ES-I3 (cell line): ENCODE measurements around the gene PHYHIPL.
A peak's percentile ranks its signal among the peaks of the same experiment; 100 is the strongest.

Experiments used
- H3K36me3 ChIP-seq: 2 replicates; pipeline ENCODE4 v1.6.1; 2013; ENCODE audit warnings: mild to moderate bottlenecking, low read length, control low read depth, moderate library complexity; ENCODE audit not compliant: insufficient read depth
- H3K4me1 ChIP-seq: 2 replicates; pipeline ENCODE4 v1.6.1; 2013; ENCODE audit warnings: mild to moderate bottlenecking, control low read depth, low read length; ENCODE audit not compliant: insufficient read depth
- H3K9ac ChIP-seq: 2 replicates; pipeline ENCODE4 v1.6.1; 2013; ENCODE audit warnings: low read depth, mild to moderate bottlenecking, low read length, moderate library complexity
- H3K9me3 ChIP-seq: 2 replicates; pipeline ENCODE4 v1.6.1; 2013; ENCODE audit warnings: mild to moderate bottlenecking, low read length, moderate library complexity; ENCODE audit not compliant: control insufficient read depth, insufficient read depth

Gene PHYHIPL

GRCh38 chr10:59176241-59177030, at the start of gene PHYHIPL:
PHYHIPL (plus strand) TSS chr10:59176643; CDS start chr10:59176854, 211 bp downstream.
- H3K4me1 ChIP-seq: no peaks in the 10 kb centered on the region
- H3K9ac ChIP-seq: peak within 1 kb of the TSS; percentile 51
- H3K9me3 ChIP-seq: no peaks in the 10 kb centered on the region
- H3K36me3 ChIP-seq: no peaks in the 10 kb centered on the region

- no peaks in the 10 kb centered on the region for H3K36me3 ChIP-seq
- H3K4me1 ChIP-seq: no peaks in the 10 kb centered on the region
- no peak overlapping the region for H3K9ac ChIP-seq
- H3K9me3 ChIP-seq: no peaks in the 10 kb centered on the region
Measured at GRCh38 chr10:59126991-59127390, 49.5 kb upstream of the PHYHIPL start.

GRCh38 chr10:59127991-59128390, 48.5 kb upstream of the PHYHIPL start:
- H3K4me1 ChIP-seq: no peaks in the 10 kb centered on the region
- no peaks in the 10 kb centered on the region for H3K36me3 ChIP-seq
- H3K9ac ChIP-seq: no peak overlapping the region
- H3K9me3 ChIP-seq: no peaks in the 10 kb centered on the region

- Histone ChIP-seq H3K36me3 (no peaks in the 10 kb centered on the region), H3K4me1 (no peaks in the 10 kb centered on the region), H3K9ac (no peak overlapping the region), H3K9me3 (no peaks in the 10 kb centered on the region)
Measured at GRCh38 chr10:59129867-59130266, 46.6 kb upstream of the PHYHIPL start.

GRCh38 chr10:59131666-59132065, 44.8 kb upstream of the PHYHIPL start:
- H3K9me3 ChIP-seq: no peaks in the 10 kb centered on the region
- H3K9ac ChIP-seq: no peak overlapping the region
- no peaks in the 10 kb centered on the region for H3K4me1 ChIP-seq
- H3K36me3 ChIP-seq: no peaks in the 10 kb centered on the region

GRCh38 chr10:59133841-59134593, 42.4 kb upstream of the PHYHIPL start:
- Histone ChIP-seq H3K9me3 (no peaks in the 10 kb centered on the region), H3K36me3 (no peaks in the 10 kb centered on the region), H3K9ac (no peak overlapping the region), H3K4me1 (no peaks in the 10 kb centered on the region)

- H3K9ac ChIP-seq: no peak overlapping the region
- no peaks in the 10 kb centered on the region for H3K4me1 ChIP-seq
- no peaks in the 10 kb centered on the region for H3K36me3 ChIP-seq
- no peaks in the 10 kb centered on the region for H3K9me3 ChIP-seq
Measured at GRCh38 chr10:59134785-59135184, 41.7 kb upstream of the PHYHIPL start.

GRCh38 chr10:59135275-59135674, 41.2 kb upstream of the PHYHIPL start:
- Histone ChIP-seq H3K9me3 (no peaks in the 10 kb centered on the region), H3K36me3 (no peaks in the 10 kb centered on the region), H3K9ac (no peak overlapping the region), H3K4me1 (no peaks in the 10 kb centered on the region)

- Histone ChIP-seq H3K9me3 (no peaks in the 10 kb centered on the region), H3K4me1 (no peaks in the 10 kb centered on the region), H3K9ac (no peak overlapping the region), H3K36me3 (no peaks in the 10 kb centered on the region)
Measured at GRCh38 chr10:59138052-59138451, 38.4 kb upstream of the PHYHIPL start.

- Histone ChIP-seq H3K36me3 (no peaks in the 10 kb centered on the region), H3K9ac (no peak overlapping the region), H3K9me3 (no peaks in the 10 kb centered on the region), H3K4me1 (no peaks in the 10 kb centered on the region)
Measured at GRCh38 chr10:59143544-59143943, 32.9 kb upstream of the PHYHIPL start.

- Histone ChIP-seq H3K36me3 (no peaks in the 10 kb centered on the region), H3K9me3 (no peaks in the 10 kb centered on the region), H3K4me1 (no peaks in the 10 kb centered on the region), H3K9ac (no peak overlapping the region)
Measured at GRCh38 chr10:59148701-59149100, 27.7 kb upstream of the PHYHIPL start.

- Histone ChIP-seq H3K9me3 (no peaks in the 10 kb centered on the region), H3K4me1 (no peaks in the 10 kb centered on the region), H3K9ac (no peak overlapping the region), H3K36me3 (no peaks in the 10 kb centered on the region)
Measured at GRCh38 chr10:59155556-59155955, 20.9 kb upstream of the PHYHIPL start.

- no peak overlapping the region for H3K9ac ChIP-seq
- no peaks in the 10 kb centered on the region for H3K36me3 ChIP-seq
- no peaks in the 10 kb centered on the region for H3K4me1 ChIP-seq
Measured at GRCh38 chr10:59167512-59167911, 8.9 kb upstream of the PHYHIPL start.

GRCh38 chr10:59172567-59172966, 3.9 kb upstream of the PHYHIPL start:
- no peaks in the 10 kb centered on the region for H3K36me3 ChIP-seq
- H3K9ac ChIP-seq: no peak overlapping the region
- H3K9me3 ChIP-seq: no peaks in the 10 kb centered on the region
- no peaks in the 10 kb centered on the region for H3K4me1 ChIP-seq

More at GRCh38 chr10:59167512-59167911, 8.9 kb upstream of the PHYHIPL start:
- no peaks in the 10 kb centered on the region for H3K9me3 ChIP-seq

- Histone ChIP-seq H3K4me1 (no peaks in the 10 kb centered on the region), H3K9me3 (no peaks in the 10 kb centered on the region), H3K36me3 (no peaks in the 10 kb centered on the region), H3K9ac (no peak overlapping the region)
Measured at GRCh38 chr10:59173414-59173813, 3.0 kb upstream of the PHYHIPL start.
